ENCODE measurements around the gene GNA15.

GNA15 gene

DNA sequence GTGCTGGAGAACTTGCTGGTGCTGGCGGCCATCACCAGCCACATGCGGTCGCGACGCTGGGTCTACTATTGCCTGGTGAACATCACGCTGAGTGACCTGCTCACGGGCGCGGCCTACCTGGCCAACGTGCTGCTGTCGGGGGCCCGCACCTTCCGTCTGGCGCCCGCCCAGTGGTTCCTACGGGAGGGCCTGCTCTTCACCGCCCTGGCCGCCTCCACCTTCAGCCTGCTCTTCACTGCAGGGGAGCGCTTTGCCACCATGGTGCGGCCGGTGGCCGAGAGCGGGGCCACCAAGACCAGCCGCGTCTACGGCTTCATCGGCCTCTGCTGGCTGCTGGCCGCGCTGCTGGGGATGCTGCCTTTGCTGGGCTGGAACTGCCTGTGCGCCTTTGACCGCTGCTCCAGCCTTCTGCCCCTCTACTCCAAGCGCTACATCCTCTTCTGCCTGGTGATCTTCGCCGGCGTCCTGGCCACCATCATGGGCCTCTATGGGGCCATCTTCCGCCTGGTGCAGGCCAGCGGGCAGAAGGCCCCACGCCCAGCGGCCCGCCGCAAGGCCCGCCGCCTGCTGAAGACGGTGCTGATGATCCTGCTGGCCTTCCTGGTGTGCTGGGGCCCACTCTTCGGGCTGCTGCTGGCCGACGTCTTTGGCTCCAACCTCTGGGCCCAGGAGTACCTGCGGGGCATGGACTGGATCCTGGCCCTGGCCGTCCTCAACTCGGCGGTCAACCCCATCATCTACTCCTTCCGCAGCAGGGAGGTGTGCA, 43.3 kb downstream of the GNA15 start:
- H3K4me2 ChIP-seq (ENCODE audit: low read length) = no peak overlapping the region
- H3K9ac ChIP-seq (ENCODE audit: low read length) = no peak overlapping the region
- no peaks in the 10 kb centered on the region for H3K27me3 ChIP-seq (ENCODE audit: low read depth, low read length)
- no peaks in the 10 kb centered on the region for H3K36me3 ChIP-seq (replicated peaks; ENCODE audit: low read depth, low read length)
- TF ChIP-seq EZH2phosphoT487 (IDR thresholded peaks at IDR 0.05; ENCODE audit: low read depth) = no peak
- TF ChIP-seq, protein P1, sequence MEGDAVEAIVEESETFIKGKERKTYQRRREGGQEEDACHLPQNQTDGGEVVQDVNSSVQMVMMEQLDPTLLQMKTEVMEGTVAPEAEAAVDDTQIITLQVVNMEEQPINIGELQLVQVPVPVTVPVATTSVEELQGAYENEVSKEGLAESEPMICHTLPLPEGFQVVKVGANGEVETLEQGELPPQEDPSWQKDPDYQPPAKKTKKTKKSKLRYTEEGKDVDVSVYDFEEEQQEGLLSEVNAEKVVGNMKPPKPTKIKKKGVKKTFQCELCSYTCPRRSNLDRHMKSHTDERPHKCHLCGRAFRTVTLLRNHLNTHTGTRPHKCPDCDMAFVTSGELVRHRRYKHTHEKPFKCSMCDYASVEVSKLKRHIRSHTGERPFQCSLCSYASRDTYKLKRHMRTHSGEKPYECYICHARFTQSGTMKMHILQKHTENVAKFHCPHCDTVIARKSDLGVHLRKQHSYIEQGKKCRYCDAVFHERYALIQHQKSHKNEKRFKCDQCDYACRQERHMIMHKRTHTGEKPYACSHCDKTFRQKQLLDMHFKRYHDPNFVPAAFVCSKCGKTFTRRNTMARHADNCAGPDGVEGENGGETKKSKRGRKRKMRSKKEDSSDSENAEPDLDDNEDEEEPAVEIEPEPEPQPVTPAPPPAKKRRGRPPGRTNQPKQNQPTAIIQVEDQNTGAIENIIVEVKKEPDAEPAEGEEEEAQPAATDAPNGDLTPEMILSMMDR (IDR thresholded peaks at IDR 0.05; ENCODE audit: low read depth, low read length) = no peak
- H2AFZ ChIP-seq (ENCODE audit: low read depth, low read length) = no peak overlapping the region
- no peak overlapping the region for H3K4me3 ChIP-seq (ENCODE audit: low read length)
- no peaks in the 10 kb centered on the region for H3K9me3 ChIP-seq (ENCODE audit: insufficient read depth, low read length)
- H3K4me1 ChIP-seq (ENCODE audit: low read length) = peaks cover 23% of the 10 kb centered on the region
- H3K79me2 ChIP-seq (ENCODE audit: low read length) = no peaks in the 10 kb centered on the region
- H3K27ac ChIP-seq (ENCODE audit: low read length) = no peak overlapping the region
- no peaks in the 10 kb centered on the region for H4K20me1 ChIP-seq (ENCODE audit: insufficient read depth, low read length)

- Histone ChIP-seq H3K9ac (ENCODE audit: low read length) (peak overlapping the region; percentile 66; the same call in 1 of the 2 replicates), H3K4me1 (ENCODE audit: low read length) (peaks cover 28% of the 10 kb centered on the region), H3K4me2 (ENCODE audit: low read length) (peak overlapping the region; percentile 91), H3K27me3 (ENCODE audit: low read depth, low read length) (no peaks in the 10 kb centered on the region), H4K20me1 (ENCODE audit: insufficient read depth, low read length) (no peaks in the 10 kb centered on the region), H3K4me3 (ENCODE audit: low read length) (peak overlapping the region; percentile 70), H2AFZ (ENCODE audit: low read depth, low read length) (peak overlapping the region; percentile 89), H3K36me3 (replicated peaks; ENCODE audit: low read depth, low read length) (no peaks in the 10 kb centered on the region), H3K79me2 (ENCODE audit: low read length) (no peaks in the 10 kb centered on the region), H3K9me3 (ENCODE audit: insufficient read depth, low read length) (no peaks in the 10 kb centered on the region), H3K27ac (ENCODE audit: low read length) (peak overlapping the region; percentile 78)
- TF ChIP-seq, protein P1 (IDR thresholded peaks at IDR 0.05; ENCODE audit: low read depth, low read length) = no peak
- TF ChIP-seq EZH2phosphoT487 (IDR thresholded peaks at IDR 0.05; ENCODE audit: low read depth) = no peak
These were observed 44.0 kb downstream of the GNA15 start for GRCh38 chr19:3179739-3180293.

- Histone ChIP-seq H3K4me3 (ENCODE audit: low read length) (peak overlapping the region; percentile 96), H3K9me3 (ENCODE audit: insufficient read depth, low read length) (no peaks in the 10 kb centered on the region), H3K4me1 (ENCODE audit: low read length) (peaks cover 35% of the 10 kb centered on the region), H2AFZ (ENCODE audit: low read depth, low read length) (no peak overlapping the region), H3K4me2 (ENCODE audit: low read length) (peak overlapping the region; percentile 86), H3K9ac (ENCODE audit: low read length) (no peak overlapping the region), H3K79me2 (ENCODE audit: low read length) (peaks cover 33% of the 10 kb centered on the region), H3K36me3 (replicated peaks; ENCODE audit: low read depth, low read length) (peaks cover 11% of the 10 kb centered on the region), H3K27ac (ENCODE audit: low read length) (no peak overlapping the region), H3K27me3 (ENCODE audit: low read depth, low read length) (no peaks in the 10 kb centered on the region), H4K20me1 (ENCODE audit: insufficient read depth, low read length) (peaks cover 25% of the 10 kb centered on the region)
- no peak for TF ChIP-seq EZH2phosphoT487 (IDR thresholded peaks at IDR 0.05; ENCODE audit: low read depth)
- TF ChIP-seq, protein P1 (IDR thresholded peaks at IDR 0.05; ENCODE audit: low read depth, low read length) = no peak
These were observed 48.1 kb downstream of the GNA15 start for GRCh38 chr19:3183721-3184641.

Data from OCI-LY3 (cell line).